ENCODE data around the gene GRIFIN. TPM values are rescaled to one million over a fixed set of nuclear protein-coding genes. Genes with fewer than 3 reads are reported as not detected.

Gene GRIFIN
- total RNA-seq, 2 donors from 2014 or later, result not detected

DNA sequence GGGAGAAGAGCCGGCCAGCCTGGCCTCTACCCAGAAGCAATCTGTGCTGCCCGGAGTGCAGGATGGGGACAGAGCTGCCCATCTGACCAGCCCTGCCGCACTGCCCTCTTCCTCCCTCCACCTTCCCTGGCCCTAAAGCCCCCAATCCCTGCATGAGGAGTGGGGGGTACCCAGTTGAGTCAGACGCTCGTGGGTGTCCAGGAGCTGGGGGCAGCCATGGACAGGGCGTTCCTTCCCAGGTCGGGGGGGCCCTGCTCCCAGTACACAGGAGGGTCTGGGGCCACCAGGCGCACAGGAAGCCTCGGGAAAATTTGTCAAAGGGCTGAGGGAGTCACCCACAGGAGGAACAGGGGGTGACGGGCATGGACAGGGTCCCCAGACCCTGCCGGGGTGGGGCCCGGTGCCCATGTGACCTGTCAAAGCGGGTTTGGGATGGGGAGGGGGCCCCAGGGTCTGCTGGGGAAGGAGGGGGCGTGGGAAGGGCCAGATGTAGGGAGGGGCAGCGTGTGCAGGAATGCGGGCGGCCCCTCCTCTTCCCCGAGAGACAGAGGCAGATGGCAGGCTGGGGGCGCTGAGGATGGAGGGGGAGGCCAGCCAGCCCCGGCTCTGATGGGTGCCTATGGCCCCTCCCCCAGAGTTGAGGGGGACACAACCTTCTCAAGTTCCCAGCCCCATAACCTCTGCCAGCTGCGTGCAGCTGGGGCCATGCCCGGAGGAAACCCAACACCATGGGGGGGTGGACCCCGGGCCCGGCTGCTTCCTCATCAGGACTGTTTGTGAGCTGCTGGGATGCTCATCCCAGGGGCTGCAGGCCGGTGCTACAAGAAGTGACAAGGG lies 21.5 kb upstream of the GRIFIN start:
- Histone ChIP-seq H3K9me3 (ENCODE audit: control insufficient read depth, low read length) (no peaks in the 10 kb centered on the region), H3K4me1 (ENCODE audit: control insufficient read depth, insufficient read depth, low read length) (peaks cover 16% of the 10 kb centered on the region), H3K27me3 (ENCODE audit: control insufficient read depth, insufficient read depth, low read length, poor library complexity, severe bottlenecking) (no peaks in the 10 kb centered on the region), H3K36me3 (ENCODE audit: control insufficient read depth, insufficient read depth, low read length) (no peaks in the 10 kb centered on the region), H3K4me3 (ENCODE audit: low read length) (no peak overlapping the region), H3K27ac (ENCODE audit: low read depth, low read length) (peak overlapping the region; percentile 44), H3K9ac (ENCODE audit: extremely low read depth, low read length, poor library complexity, severe bottlenecking) (no peak overlapping the region)
- Mint-ChIP-seq H3K4me3 (no peak overlapping the region), H3K27ac (no peak overlapping the region), H3K36me3 (ENCODE audit: low read depth) (no peaks in the 10 kb centered on the region), H3K4me1 (peaks cover 15% of the 10 kb centered on the region), H3K9me3 (no peaks in the 10 kb centered on the region), H3K27me3 (ENCODE audit: insufficient read depth) (no peaks in the 10 kb centered on the region)
- DNase-seq, result peak; percentile 71
- WGBS, 2 experiments (ENCODE audit: insufficient coverage in 1 of 2, insufficient read length in 1 of 2), result 75 to 83% methylated on average over 14 to 25 of the region's 25 CpGs
- no peak for TF ChIP-seq CTCF (conservative IDR thresholded peaks at IDR 0.05)

GRCh38 chr7:2497065-2497464 lies 20.9 kb upstream of the GRIFIN start:
- Histone ChIP-seq H3K4me3 (ENCODE audit: low read length) (no peak overlapping the region), H3K27me3 (ENCODE audit: control insufficient read depth, insufficient read depth, low read length, poor library complexity, severe bottlenecking) (no peaks in the 10 kb centered on the region), H3K27ac (ENCODE audit: low read depth, low read length) (no peak overlapping the region), H3K36me3 (ENCODE audit: control insufficient read depth, insufficient read depth, low read length) (no peaks in the 10 kb centered on the region), H3K4me1 (ENCODE audit: control insufficient read depth, insufficient read depth, low read length) (peaks cover 16% of the 10 kb centered on the region), H3K9ac (ENCODE audit: extremely low read depth, low read length, poor library complexity, severe bottlenecking) (no peak overlapping the region), H3K9me3 (ENCODE audit: control insufficient read depth, low read length) (no peaks in the 10 kb centered on the region)
- no peaks in the 10 kb centered on the region for H3K27me3 Mint-ChIP-seq (ENCODE audit: insufficient read depth)
- no peak for DNase-seq
- no peaks in the 10 kb centered on the region for H3K36me3 Mint-ChIP-seq (ENCODE audit: low read depth)
- H3K9me3 Mint-ChIP-seq, result no peaks in the 10 kb centered on the region
- whole genome bisulfite sequencing, 2 experiments (ENCODE audit: insufficient coverage in 1 of 2, insufficient read length in 1 of 2), result 93 to 94% methylated on average over 3 of the region's 3 CpGs
- H3K27ac Mint-ChIP-seq, result no peak overlapping the region
- no peak overlapping the region for H3K4me3 Mint-ChIP-seq
- H3K4me1 Mint-ChIP-seq, result peaks cover 15% of the 10 kb centered on the region
- TF ChIP-seq CTCF (conservative IDR thresholded peaks at IDR 0.05), result no peak

DNA sequence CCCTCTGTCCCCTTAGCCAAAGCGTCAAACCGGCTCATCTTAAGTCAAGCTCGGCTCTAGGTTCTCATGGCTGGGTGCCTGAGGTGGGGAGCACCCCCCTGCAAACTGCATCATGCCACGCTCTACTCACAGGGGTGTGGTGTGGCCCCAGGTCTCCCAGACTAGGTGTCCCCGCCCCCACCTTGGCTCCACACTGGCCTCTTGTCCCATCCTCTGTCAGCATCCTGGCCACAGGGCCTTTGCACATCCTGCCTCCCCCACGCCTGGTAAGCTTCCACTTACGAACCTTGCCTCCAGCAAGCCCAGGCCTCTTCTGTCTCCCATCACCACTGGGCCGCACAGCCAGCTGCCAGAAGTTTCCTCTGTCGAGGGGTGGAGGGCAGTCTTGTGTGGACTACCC lies 20.2 kb upstream of the GRIFIN start:
- no peak overlapping the region for H3K4me3 Mint-ChIP-seq
- no peaks in the 10 kb centered on the region for H3K9me3 ChIP-seq (ENCODE audit: control insufficient read depth, low read length)
- H3K27me3 Mint-ChIP-seq (ENCODE audit: insufficient read depth), result no peaks in the 10 kb centered on the region
- DNase-seq, result no peak
- WGBS, 2 experiments (ENCODE audit: insufficient coverage in 1 of 2, insufficient read length in 1 of 2), result 88 to 90% methylated on average over 4 to 9 of the region's 9 CpGs
- no peak overlapping the region for H3K9ac ChIP-seq (ENCODE audit: extremely low read depth, low read length, poor library complexity, severe bottlenecking)
- no peak for TF ChIP-seq CTCF (conservative IDR thresholded peaks at IDR 0.05)
- H3K4me3 ChIP-seq (ENCODE audit: low read length), result no peak overlapping the region
- H3K27me3 ChIP-seq (ENCODE audit: control insufficient read depth, insufficient read depth, low read length, poor library complexity, severe bottlenecking), result no peaks in the 10 kb centered on the region
- peak overlapping the region; percentile 78 for H3K27ac ChIP-seq (ENCODE audit: low read depth, low read length)
- peaks cover 16% of the 10 kb centered on the region for H3K4me1 ChIP-seq (ENCODE audit: control insufficient read depth, insufficient read depth, low read length)
- H3K4me1 Mint-ChIP-seq, result peaks cover 15% of the 10 kb centered on the region
- no peaks in the 10 kb centered on the region for H3K36me3 Mint-ChIP-seq (ENCODE audit: low read depth)
- no peaks in the 10 kb centered on the region for H3K36me3 ChIP-seq (ENCODE audit: control insufficient read depth, insufficient read depth, low read length)
- no peaks in the 10 kb centered on the region for H3K9me3 Mint-ChIP-seq
- peak overlapping the region; percentile 78 for H3K27ac Mint-ChIP-seq
